B cell (primary cell): ENCODE data around the gene WDR38. TPM values are rescaled to one million over a fixed set of nuclear protein-coding genes. Genes with fewer than 3 reads are reported as not detected.

Source experiments
- ATAC-seq: fragments of 200-7000 bp; cut with Tn5 transposase; one replicate; pipeline ENCODE4 v1.10.0; 2021; ENCODE audit warnings: low read depth, mild to moderate bottlenecking, moderate number of reproducible peaks, moderate library complexity
- CTCF ChIA-PET: fragments of 350-600 bp; sonication (Branson Sonifier 250); formaldehyde crosslinking; loops from one replicate; lab custom pipeline; 2021; ENCODE audit warnings: antibody characterized with exemption, inconsistent platforms; lab: Charles Lee
- POLR2A ChIA-PET: fragments of 350-600 bp; sonication (Branson Sonifier 250); formaldehyde crosslinking; loops from one replicate; lab custom pipeline; 2021; ENCODE audit warnings: antibody characterized with exemption; lab: Charles Lee
- DNase-seq: peaks from one replicate; pipeline ENCODE4 v3.0.0; 2013
- H2AFZ ChIP-seq: 2 replicates; pipeline ENCODE4 v1.6.1; 2012; ENCODE audit warnings: mild to moderate bottlenecking, low read depth, low read length; ENCODE audit not compliant: insufficient read depth, poor library complexity, severe bottlenecking
- H3K27ac ChIP-seq, 2 donors: 1 replicate in 1 of 2; 2 replicates in 1 of 2; pipeline ENCODE4 v1.5.1; 2012 to 2013; ENCODE audit warnings: low read length in 2 of 2, mild to moderate bottlenecking in 2 of 2, moderate library complexity in 1 of 2
- H3K27me3 ChIP-seq, 4 experiments: fragments of 200-600 bp in 1 of 4; sonication (generic) in 1 of 4; replicated peaks in 1 of 4; 1 replicate in 2 of 4; 2 replicates in 2 of 4; pipeline versions ENCODE4 v1.6.1 to v1.7.0; 2013 to 2016; ENCODE audit warnings: low read length in 3 of 4, mild to moderate bottlenecking in 2 of 4, mixed read lengths in 1 of 4, moderate library complexity in 1 of 4; ENCODE audit not compliant: insufficient read depth in 4 of 4, control insufficient read depth in 3 of 4; ENCODE audit errors: control extremely low read depth in 1 of 4
- H3K36me3 ChIP-seq, 2 experiments: replicated peaks in 1 of 2; 1 replicate in 1 of 2; 2 replicates in 1 of 2; pipeline versions ENCODE4 v1.6.1 to v1.7.1; 2013; ENCODE audit warnings: low read length in 1 of 2; ENCODE audit not compliant: insufficient read depth in 2 of 2, control insufficient read depth in 1 of 2; ENCODE audit errors: control extremely low read depth in 1 of 2, extremely low read depth in 1 of 2
- H3K4me1 ChIP-seq, 2 donors: fragments of 200-600 bp in 1 of 2; sonication (generic) in 1 of 2; 1 replicate in 1 of 2; 2 replicates in 1 of 2; pipeline versions ENCODE4 v1.5.1 to v1.6.1; 2013 to 2017; ENCODE audit warnings: low read length in 2 of 2; ENCODE audit not compliant: control insufficient read depth in 2 of 2, insufficient read depth in 2 of 2
- H3K4me2 ChIP-seq: replicated peaks from 2 replicates; pipeline ENCODE3; 2012; ENCODE audit warnings: mild to moderate bottlenecking, low read depth, low read length; ENCODE audit not compliant: poor library complexity, severe bottlenecking
- H3K4me3 ChIP-seq, 5 experiments: fragments of 200-600 bp in 1 of 5; sonication (generic) in 1 of 5; 1 replicate in 3 of 5; 2 replicates in 2 of 5; pipeline versions ENCODE4 v1.5.1 to v1.7.0; 2011 to 2016; ENCODE audit warnings: low read length in 4 of 5, mild to moderate bottlenecking in 4 of 5, low read depth in 2 of 5, control low read depth in 1 of 5, moderate library complexity in 1 of 5; ENCODE audit not compliant: insufficient read depth in 1 of 5; ENCODE audit errors: control extremely low read depth in 1 of 5, extremely low read depth in 1 of 5
- H3K79me2 ChIP-seq: fragments of 200-600 bp; sonication (generic); one replicate; pipeline ENCODE4 v1.6.0; 2016; ENCODE audit warnings: low read length; ENCODE audit not compliant: control insufficient read depth, insufficient read depth
- H3K9ac ChIP-seq: fragments of 200-600 bp; sonication (generic); 2 replicates; pipeline ENCODE4 v1.6.1; 2017; ENCODE audit warnings: mild to moderate bottlenecking, low read length, moderate library complexity
- H3K9me3 ChIP-seq, 3 donors: one replicate each; pipeline versions ENCODE4 v1.6.1 to v1.7.1; 2013; ENCODE audit warnings: low read length in 2 of 3; ENCODE audit not compliant: control insufficient read depth in 2 of 3, insufficient read depth in 1 of 3; ENCODE audit errors: control extremely low read depth in 1 of 3
- H4K20me1 ChIP-seq: 2 replicates; pipeline ENCODE4 v1.6.0; 2012; ENCODE audit warnings: mild to moderate bottlenecking, low read length; ENCODE audit not compliant: insufficient read depth, control insufficient read depth, poor library complexity, severe bottlenecking
- H3K27ac Mint-ChIP-seq: one replicate; pipeline ENCODE4 v1.8.0; 2021; ENCODE audit warnings: mixed read lengths
- H3K27me3 Mint-ChIP-seq: one replicate; pipeline ENCODE4 v1.8.0; 2021; ENCODE audit warnings: mixed read lengths
- H3K4me1 Mint-ChIP-seq: one replicate; pipeline ENCODE4 v1.8.0; 2021; ENCODE audit warnings: mixed read lengths
- H3K4me3 Mint-ChIP-seq: one replicate; pipeline ENCODE4 v1.8.0; 2021; ENCODE audit warnings: mixed read lengths
- H3K9me3 Mint-ChIP-seq: one replicate; pipeline ENCODE4 v1.8.0; 2022; ENCODE audit warnings: mixed read lengths; ENCODE audit not compliant: insufficient read depth
- CTCF ChIP-seq: fragments of 200-600 bp; IDR thresholded peaks from one replicate; pipeline ENCODE4 v1.8.0; 2022; ENCODE audit warnings: antibody characterized with exemption, mild to moderate bottlenecking
- EZH2 ChIP-seq: IDR thresholded peaks from 2 replicates; pipeline ENCODE4 v1.6.1; 2012; ENCODE audit warnings: borderline replicate concordance, low read depth, mild to moderate bottlenecking, moderate library complexity, low read length; ENCODE audit not compliant: insufficient read depth, poor library complexity, severe bottlenecking
- WGBS: methylation state at CpG from one replicate; pipeline ENCODE4 v1.1.5; 2013; ENCODE audit warnings: missing lambda C conversion rate; ENCODE audit not compliant: insufficient coverage; 5-methylcytosine and 5-hydroxymethylcytosine counted together
- intact Hi-C: fragments of 100-400 bp; cut with micrococcal nuclease; formaldehyde crosslinking; loops from one replicate; pipeline ENCODE4 v1.10.0; 2022
- polyA plus RNA-seq: library from polyadenylated mRNA; depleted of rRNA; stranded (reverse); fragments of >200 nt; gene quantifications from 2 replicates; pipeline ENCODE4 v1.2.3, GENCODE V29; 2012
- total RNA-seq, 2 donors: library from RNA; stranded (reverse); fragments of 120-200 nt in 1 of 2; gene quantifications; 1 replicate in 1 of 2; 2 replicates in 1 of 2; pipeline versions ENCODE4 v1.2.3 to v1.2.4, GENCODE V29; 2013 to 2022

Gene WDR38
- total and polyA plus RNA-seq, 2 donors (not counting 1 experiment from before 2014, with no cell fraction given) = not detected

- H3K4me3 ChIP-seq = no peak overlapping the region
- no peak overlapping the region for H3K27ac Mint-ChIP-seq
- ChIA-PET POLR2A (no interaction called here), CTCF (interaction anchor here (0.6 to 1.8 kb wide), 3 partner anchors 13 to 39 kb away, joined by 3 to 5 read pairs (median 4); partner anchors contain the start of gene WDR38)
- no peaks in the 10 kb centered on the region for H3K9me3 Mint-ChIP-seq
- TF ChIP-seq CTCF = no peak
- TF ChIP-seq EZH2 = no peak
- 97% methylated on average over 11 of the region's 11 CpGs for WGBS
- no peaks in the 10 kb centered on the region for H3K79me2 ChIP-seq
- intact Hi-C loops = no loop called here
- H3K4me1 Mint-ChIP-seq = no peaks in the 10 kb centered on the region
- no peak overlapping the region for H3K27ac ChIP-seq
- H4K20me1 ChIP-seq = no peaks in the 10 kb centered on the region
- no peaks in the 10 kb centered on the region for H3K27me3 Mint-ChIP-seq
- H2AFZ ChIP-seq = no peak overlapping the region
- no peak for ATAC-seq
- no peak overlapping the region for H3K4me3 Mint-ChIP-seq
- H3K9ac ChIP-seq = no peak overlapping the region
- no peaks in the 10 kb centered on the region for H3K9me3 ChIP-seq
- no peak for DNase-seq
- H3K27me3 ChIP-seq = no peaks in the 10 kb centered on the region
- no peaks in the 10 kb centered on the region for H3K36me3 ChIP-seq
- no peaks in the 10 kb centered on the region for H3K4me1 ChIP-seq
- no peak overlapping the region for H3K4me2 ChIP-seq
These were observed 39.6 kb upstream of the WDR38 start for GRCh38 chr9:124813501-124814163.

- Histone ChIP-seq H4K20me1 (no peaks in the 10 kb centered on the region), H3K4me1 (no peaks in the 10 kb centered on the region), H3K27me3 (no peaks in the 10 kb centered on the region), H3K36me3 (no peaks in the 10 kb centered on the region), H3K79me2 (no peaks in the 10 kb centered on the region), H2AFZ (no peak overlapping the region), H3K4me3 (no peak overlapping the region), H3K4me2 (no peak overlapping the region), H3K9ac (no peak overlapping the region), H3K9me3 (no peaks in the 10 kb centered on the region), H3K27ac (no peak overlapping the region)
- TF ChIP-seq EZH2 (no peak), CTCF (no peak)
- 93% methylated on average over 4 of the region's 5 CpGs for whole genome bisulfite sequencing
- Mint-ChIP-seq H3K9me3 (no peaks in the 10 kb centered on the region), H3K27me3 (no peaks in the 10 kb centered on the region), H3K27ac (no peak overlapping the region), H3K4me1 (no peaks in the 10 kb centered on the region), H3K4me3 (no peak overlapping the region)
- ChIA-PET CTCF (interaction anchor here (0.6 to 1.8 kb wide), 2 partner anchors 30 to 39 kb away, joined by 4 to 5 read pairs; partner anchors contain the start of gene WDR38), POLR2A (no interaction called here)
- DNase-seq (no peak), ATAC-seq (no peak)
- intact Hi-C loops = no loop called here
These were observed 39.1 kb upstream of the WDR38 start for GRCh38 chr9:124814164-124814535.
